HG03571 (cell line): Measurements from ENCODE around the gene MAML2.

Experiments
- ATAC-seq: cut with Tn5 transposase; IDR thresholded peaks from one replicate; pipeline ENCODE4 v1.9.1; 2021; ENCODE audit not compliant: unreplicated experiment

Gene MAML2

DNA sequence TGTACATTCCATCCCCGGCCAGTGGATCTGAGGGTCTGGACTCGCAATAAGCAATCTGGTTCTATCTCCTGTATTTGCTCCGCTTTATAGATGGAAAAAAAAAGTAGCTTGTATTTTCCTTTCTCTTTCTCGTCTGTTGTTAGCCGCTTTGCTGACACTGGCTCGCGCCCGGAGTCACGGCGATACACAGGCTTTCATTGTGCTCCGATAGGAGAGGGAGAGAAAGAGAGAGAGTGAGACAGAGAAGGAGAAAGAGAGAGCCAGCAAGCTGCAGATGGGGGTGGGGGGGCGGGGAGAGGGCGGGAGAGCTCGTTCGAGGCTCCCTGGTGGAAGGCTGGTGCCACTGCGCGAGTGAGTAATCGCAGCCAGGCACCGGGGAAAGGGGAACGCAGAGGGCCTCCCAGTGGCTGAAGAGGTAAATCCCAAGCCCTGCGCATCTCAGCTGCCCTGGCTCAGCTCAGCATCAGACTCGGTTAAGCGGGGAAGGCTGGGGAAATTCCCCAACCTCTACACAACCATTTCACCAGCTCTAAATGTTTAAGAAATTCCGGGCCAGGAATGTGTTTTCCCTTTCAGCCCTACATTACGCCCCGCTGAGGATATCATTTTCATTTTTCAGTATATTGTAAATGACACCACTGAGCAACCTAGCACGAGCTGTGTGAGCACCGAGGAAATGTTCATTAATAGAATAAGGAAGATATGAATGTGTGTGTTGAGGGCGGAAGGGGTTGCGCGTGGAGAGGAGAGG is at the start of gene MAML2:
Gene MAML2 (minus strand): TSS at position 235 of the 751 bp plus-strand sequence. CDS start 1,300 bp downstream, outside the sequence.
- ATAC-seq = peak; percentile 75

- no peak for ATAC-seq
These were observed 48.8 kb upstream of the MAML2 start for GRCh38 chr11:96391698-96392307.

GRCh38 chr11:96390488-96390792 is 47.4 kb upstream of the MAML2 start:
- ATAC-seq = no peak

GRCh38 chr11:96389720-96390487 is 46.9 kb upstream of the MAML2 start, which contains the start of the genes CCDC82 and JRKL:
Gene CCDC82, minus strand, starts transcription at chr11:96389912. Its CDS starts 5,165 bp downstream, at chr11:96384747.
Gene JRKL, plus strand, starts transcription at chr11:96390013. Its CDS starts 637 bp downstream, at chr11:96390650.
- ATAC-seq = peak; percentile 94

DNA sequence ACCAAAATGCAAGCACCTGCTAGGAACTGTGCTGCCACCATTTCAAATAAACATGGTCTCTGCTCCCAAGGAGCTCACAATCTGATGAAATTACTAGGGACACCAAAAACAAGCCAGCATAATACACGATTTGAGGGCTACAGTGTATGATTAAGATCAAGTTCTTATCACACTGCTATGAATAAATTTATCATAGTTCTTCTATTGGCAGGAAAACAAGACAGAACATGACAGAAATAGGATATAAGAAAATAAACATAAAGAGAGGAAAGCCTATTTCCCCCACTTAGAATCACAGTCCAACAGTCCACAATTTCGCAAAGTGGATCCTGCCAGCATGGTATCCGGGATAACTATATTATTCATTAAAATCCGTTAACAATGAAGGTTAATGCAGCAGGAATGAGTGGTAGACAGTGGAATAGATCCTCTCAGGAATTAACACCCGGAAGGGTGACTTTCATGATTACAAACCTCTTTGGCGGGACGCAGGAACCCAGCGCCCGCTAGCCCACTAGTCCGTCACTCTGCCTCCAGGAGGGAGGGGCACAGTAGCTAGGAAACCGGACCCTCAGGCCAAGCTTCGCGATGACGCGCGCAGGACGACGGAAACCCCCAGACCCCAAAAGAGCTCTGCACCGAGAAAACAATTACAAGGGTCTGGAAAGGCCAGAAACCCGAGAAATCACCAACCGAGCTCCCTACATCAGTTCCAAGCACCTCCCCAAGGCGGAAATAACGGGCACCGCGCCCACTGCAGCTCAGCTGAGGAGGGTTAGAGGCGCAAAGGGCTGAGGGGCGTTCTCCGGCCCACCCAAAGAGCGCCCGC is 46.1 kb upstream of the MAML2 start:
- ATAC-seq = peak; percentile 48

DNA sequence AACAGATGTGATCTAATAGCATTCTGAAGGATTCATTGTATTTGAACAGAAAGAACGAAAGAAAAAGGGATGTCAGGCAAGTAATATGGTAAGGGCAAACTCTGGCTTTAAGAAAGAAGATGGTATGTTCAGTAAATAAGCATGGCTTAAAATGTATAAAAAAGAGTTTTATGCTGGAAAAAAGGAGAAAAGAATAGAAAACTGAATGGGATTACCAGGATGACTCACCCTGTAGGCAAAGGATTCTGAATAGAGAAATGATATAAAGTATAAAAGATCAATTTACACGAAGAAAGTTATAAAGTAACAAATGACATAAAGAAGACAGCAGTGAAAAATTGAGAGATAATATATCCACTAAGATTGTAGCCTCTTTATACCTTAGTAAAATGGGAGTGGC is 42.2 kb upstream of the MAML2 start:
- ATAC-seq = no peak

GRCh38 chr11:96384156-96384555 is 41.2 kb upstream of the MAML2 start:
- no peak for ATAC-seq

DNA sequence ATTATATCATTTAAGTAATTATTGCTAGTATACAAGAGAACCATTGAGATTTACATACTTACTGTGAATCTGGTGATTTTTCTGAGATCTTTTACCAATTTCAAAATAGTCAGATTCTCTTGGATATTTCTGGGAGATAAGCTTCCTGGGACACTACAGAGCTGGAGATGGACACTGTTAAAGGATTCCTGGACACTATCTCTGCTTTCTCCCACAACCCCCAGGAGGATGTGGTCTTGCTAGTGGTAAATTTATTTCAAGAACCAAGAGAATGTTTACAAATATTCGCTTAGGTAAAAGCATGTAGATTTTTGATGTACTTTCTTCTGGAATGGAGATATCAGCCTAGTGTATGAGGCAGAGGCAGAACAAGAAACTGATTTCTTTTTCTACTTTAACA is 33.8 kb upstream of the MAML2 start:
- no peak for ATAC-seq

DNA sequence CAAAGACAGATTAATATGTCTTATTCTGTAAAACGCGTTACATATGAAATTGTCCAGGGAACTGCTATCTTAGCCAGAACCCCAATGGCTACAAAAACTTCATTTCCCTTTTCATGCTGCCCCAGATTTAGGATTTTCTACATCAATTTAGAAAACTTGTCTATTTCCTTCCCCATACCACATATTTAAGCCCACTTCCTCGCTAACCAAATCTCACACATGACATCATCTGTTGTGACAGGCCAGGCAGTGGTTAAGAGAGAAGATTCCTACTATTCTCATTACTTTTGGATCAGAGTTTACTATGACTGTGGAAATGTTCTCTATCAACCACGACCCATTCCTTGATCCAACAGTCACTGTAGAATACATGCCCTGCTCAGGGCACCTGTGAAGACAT is 30.8 kb upstream of the MAML2 start:
- ATAC-seq = no peak

DNA sequence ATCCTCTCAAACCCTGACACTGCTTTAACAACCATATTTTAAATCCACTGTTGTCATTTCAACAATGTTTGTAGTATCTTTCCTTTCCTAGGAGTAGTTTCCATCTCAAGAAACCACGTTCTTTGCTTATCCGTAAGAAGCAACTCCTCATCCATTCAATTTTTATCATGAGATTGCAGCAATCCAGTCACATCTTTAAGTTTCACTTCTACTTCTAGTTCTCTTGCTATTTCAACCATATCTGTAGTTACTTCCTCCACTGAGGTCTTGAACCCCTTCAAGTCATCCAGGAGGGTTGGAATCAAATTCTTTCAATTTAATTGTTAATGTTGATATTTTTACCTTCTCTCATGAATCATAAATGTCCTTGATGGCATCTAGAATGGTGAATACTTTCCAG is 24.3 kb upstream of the MAML2 start:
- ATAC-seq = no peak

DNA sequence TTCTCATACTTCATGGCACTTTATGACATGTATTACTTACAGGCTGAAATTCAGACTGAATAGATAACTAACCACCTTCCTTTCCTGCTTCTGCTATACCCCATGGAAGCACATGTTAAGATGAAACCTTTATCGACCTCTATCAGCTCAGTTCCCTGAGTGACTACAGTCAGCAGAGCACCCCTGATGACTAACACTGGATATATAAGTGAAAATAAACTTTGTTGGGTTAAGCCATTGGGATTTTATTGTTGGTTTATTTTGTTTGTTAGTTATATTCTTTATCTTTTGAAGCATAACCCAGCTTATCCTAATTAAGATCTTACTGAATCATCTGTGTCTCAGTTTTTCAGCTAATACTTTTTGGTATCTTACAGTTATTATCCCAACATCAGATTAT is 23.0 kb upstream of the MAML2 start:
- ATAC-seq = no peak

DNA sequence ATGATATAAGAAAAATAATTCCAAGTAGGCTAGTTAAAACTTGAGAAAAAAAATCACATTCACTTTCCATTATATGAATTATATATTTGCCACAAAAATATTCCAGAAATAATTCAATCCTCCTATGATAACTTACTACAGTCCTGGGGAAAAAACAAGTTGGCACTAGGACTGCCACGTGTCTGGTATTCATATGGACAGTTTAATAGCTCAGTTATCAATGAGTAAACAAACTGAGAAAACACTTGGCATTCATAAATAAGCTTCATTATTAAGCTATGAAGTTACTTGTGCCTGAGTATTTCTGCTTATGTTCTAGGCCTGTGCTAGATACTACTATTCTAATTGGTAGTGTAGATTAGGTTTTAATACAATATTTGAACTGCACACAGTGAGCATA is 22.5 kb upstream of the MAML2 start:
- ATAC-seq = no peak

DNA sequence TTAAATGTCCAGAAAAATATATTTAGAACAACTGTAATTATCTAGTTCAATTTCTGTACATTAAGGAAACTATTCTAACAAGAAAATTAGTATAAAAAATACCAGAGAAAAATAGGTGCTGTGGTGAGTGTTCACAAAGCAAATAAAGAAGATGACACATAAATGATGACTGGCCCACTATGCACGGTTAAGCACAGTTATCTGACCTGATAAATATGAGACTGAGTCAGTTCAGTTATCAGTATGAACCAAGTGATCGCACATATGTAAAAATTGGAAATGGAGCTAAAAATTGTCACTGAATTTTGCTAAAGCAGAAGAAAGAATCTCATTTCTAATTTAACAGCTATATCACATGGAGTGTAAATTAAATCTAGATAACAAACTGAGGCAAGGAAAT is 18.8 kb upstream of the MAML2 start:
- no peak for ATAC-seq

DNA sequence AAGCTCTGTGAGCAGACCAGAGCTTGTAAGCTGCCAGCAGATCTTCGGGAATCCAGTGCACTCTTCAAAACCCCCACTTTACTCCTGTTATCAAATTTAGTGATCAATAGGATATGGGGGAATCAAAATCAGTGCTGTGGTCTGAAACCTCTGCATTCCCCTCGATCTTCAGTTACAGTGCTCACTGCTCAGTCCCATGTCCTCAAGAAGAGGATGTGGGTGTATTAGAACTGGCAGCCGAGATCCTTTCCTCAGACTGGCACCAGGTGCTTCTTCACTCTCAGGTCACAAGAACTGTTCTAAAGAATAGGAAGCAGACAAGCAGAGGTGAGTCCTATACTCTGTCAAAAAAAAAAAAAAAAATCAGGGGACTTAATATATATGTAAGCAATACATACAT is 15.3 kb upstream of the MAML2 start:
- no peak for ATAC-seq

DNA sequence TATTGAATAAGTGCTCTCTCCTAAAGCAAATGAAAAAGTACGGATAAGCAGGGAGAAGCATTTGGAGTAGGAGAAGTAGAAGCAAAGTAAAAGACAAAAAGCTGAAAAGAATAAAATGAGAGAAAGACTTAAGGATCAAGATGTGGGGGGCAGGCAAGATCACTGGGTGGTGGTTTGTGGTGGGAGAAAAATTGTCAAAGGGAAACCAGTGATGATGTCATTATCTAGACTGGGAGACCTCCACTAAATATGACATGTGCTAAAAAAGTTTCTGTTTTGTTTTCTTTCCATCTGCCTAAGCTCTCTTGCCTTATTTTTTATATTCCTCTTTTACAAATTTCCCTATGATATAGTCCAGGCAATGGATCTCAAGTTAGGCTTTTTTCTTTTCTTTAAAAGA is 14.8 kb upstream of the MAML2 start:
- no peak for ATAC-seq

GRCh38 chr11:96356848-96357247 is 13.9 kb upstream of the MAML2 start:
- no peak for ATAC-seq

- no peak for ATAC-seq
These were observed 708 bp downstream of the MAML2 start for GRCh38 chr11:96342014-96342960.

- ATAC-seq = peak; percentile 37
These were observed 1.6 kb downstream of the MAML2 start for GRCh38 chr11:96341211-96342013.

DNA sequence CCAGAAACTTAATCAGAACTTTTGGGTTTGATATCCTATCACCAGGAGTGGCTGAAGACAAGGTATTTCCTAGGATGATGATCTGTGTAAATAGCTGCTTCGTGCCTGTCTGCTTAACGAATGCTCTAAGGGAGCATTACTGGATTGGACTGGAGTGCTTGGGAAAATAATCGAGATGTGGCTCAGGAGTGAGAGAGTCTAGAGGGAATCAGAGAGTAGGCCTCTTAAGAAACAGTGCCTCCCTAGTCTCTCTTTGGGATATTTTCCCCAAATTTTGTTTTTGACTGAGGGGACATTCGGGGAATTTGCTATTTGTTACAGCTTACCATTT is 2.5 kb downstream of the MAML2 start:
- no peak for ATAC-seq
